Lower lobe of right lung (tissue), 2 donors: Measurements from ENCODE around the gene CLMP. TPM values are rescaled to one million over a fixed set of nuclear protein-coding genes. Genes with fewer than 3 reads are reported as not detected.

Source experiments
- ATAC-seq, 2 donors: fragments of 200-7000 bp; cut with Tn5 transposase; one replicate each; pipeline ENCODE4 v1.9.1; 2020 to 2022; ENCODE audit warnings: mild to moderate bottlenecking in 2 of 2, moderate library complexity in 2 of 2
- DNase-seq: peaks from one replicate; pipeline ENCODE4 v3.0.0-alpha.2; 2020
- H3K27ac ChIP-seq: fragments of 200-600 bp; one replicate; pipeline ENCODE4 v1.8.0; 2022
- H3K27me3 ChIP-seq: fragments of 200-600 bp; one replicate; pipeline ENCODE4 v1.8.0; 2022; ENCODE audit warnings: low read depth
- H3K36me3 ChIP-seq: fragments of 200-600 bp; one replicate; pipeline ENCODE4 v1.8.0; 2022; ENCODE audit warnings: mild to moderate bottlenecking
- H3K4me1 ChIP-seq: fragments of 200-600 bp; one replicate; pipeline ENCODE4 v1.8.0; 2022
- H3K4me3 ChIP-seq: fragments of 200-600 bp; one replicate; pipeline ENCODE4 v1.8.0; 2022; ENCODE audit warnings: mild to moderate bottlenecking
- H3K9me3 ChIP-seq: fragments of 200-600 bp; one replicate; pipeline ENCODE4 v1.8.0; 2022
- CTCF ChIP-seq: fragments of 200-600 bp; IDR thresholded peaks from one replicate; pipeline ENCODE4 v1.8.0; 2022; ENCODE audit warnings: antibody characterized with exemption, mild to moderate bottlenecking
- intact Hi-C: fragments of 100-400 bp; cut with DNase I; formaldehyde crosslinking; loops from one replicate; pipeline ENCODE4 v1.11.0; 2022
- total RNA-seq: library from RNA; stranded (reverse); fragmentation: NEBNext Ultra II Directional; extraction: Animal tissue kit (Norgen Biotek cat#: 25700); gene quantifications from one replicate; pipeline ENCODE4 v1.2.1, GENCODE V29; 2021
- donor health status: DM: no; HTN: yes; CAD: no; lungs with severe emphysema.

Gene CLMP
- total RNA-seq, 1 donor from 2014 or later, result 15.1 TPM

- H3K4me3 ChIP-seq, result no peak overlapping the region
- DNase-seq, result no peak
- intact Hi-C loops, result no loop called here
- H3K36me3 ChIP-seq, result no peaks in the 10 kb centered on the region
- H3K27ac ChIP-seq, result no peak overlapping the region
- TF ChIP-seq CTCF, result no peak
- H3K9me3 ChIP-seq, result no peaks in the 10 kb centered on the region
- no peak for ATAC-seq
- H3K4me1 ChIP-seq, result no peaks in the 10 kb centered on the region
- H3K27me3 ChIP-seq, result no peaks in the 10 kb centered on the region
Observed at GRCh38 chr11:123227763-123228495, 32.9 kb upstream of the CLMP start.

GRCh38 chr11:123221584-123221983 is 26.5 kb upstream of the CLMP start:
- Histone ChIP-seq H3K9me3 (no peaks in the 10 kb centered on the region), H3K36me3 (no peaks in the 10 kb centered on the region), H3K4me3 (no peak overlapping the region), H3K27ac (no peak overlapping the region), H3K27me3 (peaks cover 4% of the 10 kb centered on the region), H3K4me1 (no peaks in the 10 kb centered on the region)
- ATAC-seq (peak in 1 of 2 donors; percentile 11), DNase-seq (no peak)
- no peak for TF ChIP-seq CTCF
- intact Hi-C loops, result no loop called here

- ATAC-seq (peak; percentile 62 to 85), DNase-seq (no peak)
- Histone ChIP-seq H3K27ac (no peak overlapping the region), H3K4me1 (no peaks in the 10 kb centered on the region), H3K27me3 (peaks cover 4% of the 10 kb centered on the region), H3K36me3 (no peaks in the 10 kb centered on the region), H3K4me3 (no peak overlapping the region), H3K9me3 (no peaks in the 10 kb centered on the region)
- intact Hi-C loops, result no loop called here
- no peak for TF ChIP-seq CTCF
Observed at GRCh38 chr11:123221096-123221561, 26.1 kb upstream of the CLMP start.

GRCh38 chr11:123219066-123219690 is 24.1 kb upstream of the CLMP start:
- DNase-seq, result no peak
- H3K9me3 ChIP-seq, result no peaks in the 10 kb centered on the region
- no peaks in the 10 kb centered on the region for H3K4me1 ChIP-seq
- TF ChIP-seq CTCF, result no peak
- H3K27ac ChIP-seq, result no peak overlapping the region
- peak in 1 of 2 donors; percentile 50 for ATAC-seq
- H3K4me3 ChIP-seq, result no peak overlapping the region
- no peaks in the 10 kb centered on the region for H3K36me3 ChIP-seq
- intact Hi-C loops, result no loop called here
- H3K27me3 ChIP-seq, result peaks cover 7% of the 10 kb centered on the region

- DNase-seq, result no peak
- Histone ChIP-seq H3K36me3 (no peaks in the 10 kb centered on the region), H3K4me1 (no peaks in the 10 kb centered on the region), H3K27me3 (peaks cover 7% of the 10 kb centered on the region), H3K27ac (no peak overlapping the region), H3K4me3 (no peak overlapping the region), H3K9me3 (no peaks in the 10 kb centered on the region)
- no peak for TF ChIP-seq CTCF
- intact Hi-C loops, result no loop called here
- no peak for ATAC-seq
Observed at GRCh38 chr11:123218451-123218850, 23.4 kb upstream of the CLMP start.
